Cerebellar cortex (tissue), 1 donor: ENCODE results near the gene MITF.

ENCODE experiments used
- DNase-seq: peaks from one replicate; pipeline ENCODE4 v3.0.0-alpha.2; 2015; ENCODE audit warnings: low spot score

MITF gene

GRCh38 chr3:69963643-69964042 lies 224.4 kb downstream of the MITF start:
- DNase-seq, result no peak

DNA sequence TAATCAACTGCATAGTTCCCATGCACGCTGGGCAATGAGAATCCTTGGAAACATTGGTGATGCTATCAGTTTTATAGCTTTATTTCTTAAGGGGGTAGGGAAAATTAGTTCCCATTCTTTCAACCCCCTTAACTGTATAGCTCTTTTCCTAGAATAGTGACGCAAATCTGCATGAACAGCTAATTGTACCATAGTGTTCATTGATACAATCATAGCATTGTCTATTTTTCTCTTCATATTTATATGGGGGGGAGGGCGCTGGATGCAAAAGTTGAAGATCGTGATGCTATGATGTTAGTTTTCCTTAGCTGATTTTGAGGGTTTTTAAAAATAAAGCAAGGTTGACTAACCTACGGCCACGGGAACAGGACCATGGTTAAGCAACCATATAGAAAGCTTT lies 227.9 kb downstream of the MITF start:
- DNase-seq, result no peak

GRCh38 chr3:69970827-69971226 lies 231.6 kb downstream of the MITF start:
- DNase-seq, result no peak

DNA sequence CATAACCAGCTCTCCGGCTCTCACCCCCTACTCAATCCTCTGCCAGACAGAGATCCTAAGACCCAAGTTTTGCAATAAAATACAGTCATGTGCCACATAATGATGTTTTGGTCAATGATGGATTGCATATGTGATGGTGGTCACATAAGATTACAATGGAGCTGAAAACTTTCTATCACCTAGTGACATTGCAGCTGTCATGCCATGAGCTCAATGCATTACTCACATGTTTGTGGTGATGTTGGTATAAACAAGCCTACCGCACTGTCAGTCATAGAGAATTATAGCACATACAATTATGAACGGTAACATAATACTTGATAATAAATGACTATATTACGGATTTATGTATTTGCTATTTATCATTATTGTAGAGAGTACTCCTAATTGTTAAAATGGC lies 233.4 kb downstream of the MITF start:
- no peak for DNase-seq

- DNase-seq, result no peak
These were observed 236.8 kb downstream of the MITF start for GRCh38 chr3:69976021-69976420.

DNA sequence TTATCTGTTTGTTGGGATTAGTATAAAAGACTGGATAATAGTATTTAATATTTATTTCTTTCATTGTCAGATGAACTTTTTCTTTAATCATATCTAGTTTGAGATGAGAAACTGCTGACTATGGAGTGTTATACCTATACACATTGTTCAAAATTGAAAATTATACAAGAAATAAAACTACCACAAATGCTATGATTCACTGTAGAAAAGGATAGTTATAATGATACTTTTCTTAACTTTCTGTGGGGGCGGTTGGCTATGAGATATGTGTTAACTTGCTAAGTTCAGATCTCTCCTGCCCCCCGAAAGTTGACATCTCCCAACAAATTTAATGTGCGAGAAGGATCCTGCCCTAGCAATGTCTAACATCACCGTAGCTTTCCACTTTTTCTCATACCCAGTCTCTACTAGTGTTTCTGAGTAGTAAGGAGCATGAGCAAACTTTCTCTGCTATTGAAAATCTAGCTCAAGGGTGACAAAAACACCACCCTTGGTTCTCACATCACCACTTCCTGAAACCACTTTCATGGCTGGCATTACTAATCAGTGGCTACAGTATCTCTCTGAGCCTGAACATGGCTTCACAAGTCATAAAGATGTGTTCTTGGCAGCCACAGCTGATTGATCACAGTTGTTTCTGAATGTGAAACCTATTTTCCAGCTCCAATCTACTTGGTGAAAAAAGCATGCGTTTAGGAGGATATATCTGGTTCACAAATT lies 244.4 kb downstream of the MITF start:
- no peak for DNase-seq

- no peak for DNase-seq
These were observed 246.0 kb downstream of the MITF start for GRCh38 chr3:69985266-69985665.

DNA sequence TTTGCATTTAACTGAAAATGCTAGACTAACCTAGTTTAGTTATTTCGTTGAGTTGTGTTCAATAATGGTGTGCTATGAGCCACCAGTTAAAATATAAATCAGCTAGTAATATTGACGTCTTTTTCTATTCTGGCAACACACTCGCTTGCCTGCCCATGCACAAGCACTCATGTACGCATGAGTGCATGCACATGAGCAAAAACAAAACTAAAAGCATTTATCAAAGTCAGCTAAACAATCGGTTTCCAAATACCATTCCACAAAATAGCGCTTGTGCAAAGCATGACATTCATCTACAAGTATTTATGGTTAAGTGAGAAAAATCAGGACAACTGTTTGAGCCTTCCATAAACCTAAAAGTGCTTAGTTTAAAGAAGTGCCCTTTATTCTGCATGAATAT lies 247.2 kb downstream of the MITF start:
- no peak for DNase-seq

DNA sequence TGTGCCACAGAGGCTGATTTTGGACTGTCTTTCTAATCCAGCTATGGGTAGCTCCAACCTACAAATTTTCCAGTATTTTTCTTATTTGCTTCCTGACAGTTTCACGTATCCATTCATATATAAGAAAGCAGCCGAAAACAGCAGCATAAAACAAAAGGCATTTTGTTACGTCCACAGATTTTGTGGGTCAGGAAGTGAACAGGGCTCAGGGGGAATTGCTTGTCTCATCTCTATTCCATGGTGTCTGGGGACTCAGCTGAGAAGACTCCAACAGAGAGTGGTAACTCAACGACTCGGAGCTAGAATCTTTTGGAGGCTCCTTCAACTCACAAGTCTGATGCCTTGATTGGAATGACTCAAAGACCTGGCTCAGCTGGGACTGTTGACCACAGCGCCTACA lies 248.6 kb downstream of the MITF start:
- no peak for DNase-seq

DNA sequence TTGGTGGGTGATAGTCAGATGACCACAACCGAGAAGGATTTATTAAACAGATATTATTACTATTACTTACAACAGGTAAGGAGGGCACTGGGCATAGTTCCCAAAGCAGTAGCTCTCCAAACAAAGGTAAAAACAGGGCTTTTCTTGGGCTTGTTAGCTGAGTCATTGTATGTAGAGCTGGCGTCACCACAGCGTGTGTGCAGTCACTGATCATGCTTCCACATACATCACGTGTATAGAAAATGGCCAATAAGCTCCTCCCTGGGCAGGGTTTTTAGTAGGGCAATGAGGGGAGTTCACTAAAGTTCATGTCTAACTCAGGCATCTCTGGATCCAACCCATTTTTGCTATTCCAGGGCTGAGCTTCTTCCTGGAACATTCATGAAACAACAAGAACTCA lies 254.5 kb downstream of the MITF start:
- DNase-seq, result no peak

GRCh38 chr3:69994919-69995318 lies 255.7 kb downstream of the MITF start:
- no peak for DNase-seq

- no peak for DNase-seq
These were observed 258.5 kb downstream of the MITF start for GRCh38 chr3:69997631-69998307.

DNA sequence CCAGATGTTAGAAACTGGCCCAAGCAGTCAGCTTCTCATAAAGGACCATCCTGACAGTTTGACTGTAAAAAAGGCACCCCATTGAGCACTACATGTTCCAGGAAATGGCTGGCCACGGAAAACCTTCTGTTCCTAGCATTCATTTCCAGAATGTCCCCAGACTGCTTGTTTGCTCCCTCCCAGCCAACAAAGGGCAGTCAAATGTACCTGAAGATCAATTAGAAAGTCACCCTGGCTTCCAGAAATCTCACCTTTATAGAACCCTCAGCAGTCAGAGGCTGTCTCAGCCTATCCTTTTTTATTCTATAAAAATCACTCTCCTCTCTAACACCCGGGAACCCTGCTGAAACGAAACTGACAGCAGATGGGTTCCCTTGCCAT lies 259.5 kb downstream of the MITF start:
- no peak for DNase-seq

DNA sequence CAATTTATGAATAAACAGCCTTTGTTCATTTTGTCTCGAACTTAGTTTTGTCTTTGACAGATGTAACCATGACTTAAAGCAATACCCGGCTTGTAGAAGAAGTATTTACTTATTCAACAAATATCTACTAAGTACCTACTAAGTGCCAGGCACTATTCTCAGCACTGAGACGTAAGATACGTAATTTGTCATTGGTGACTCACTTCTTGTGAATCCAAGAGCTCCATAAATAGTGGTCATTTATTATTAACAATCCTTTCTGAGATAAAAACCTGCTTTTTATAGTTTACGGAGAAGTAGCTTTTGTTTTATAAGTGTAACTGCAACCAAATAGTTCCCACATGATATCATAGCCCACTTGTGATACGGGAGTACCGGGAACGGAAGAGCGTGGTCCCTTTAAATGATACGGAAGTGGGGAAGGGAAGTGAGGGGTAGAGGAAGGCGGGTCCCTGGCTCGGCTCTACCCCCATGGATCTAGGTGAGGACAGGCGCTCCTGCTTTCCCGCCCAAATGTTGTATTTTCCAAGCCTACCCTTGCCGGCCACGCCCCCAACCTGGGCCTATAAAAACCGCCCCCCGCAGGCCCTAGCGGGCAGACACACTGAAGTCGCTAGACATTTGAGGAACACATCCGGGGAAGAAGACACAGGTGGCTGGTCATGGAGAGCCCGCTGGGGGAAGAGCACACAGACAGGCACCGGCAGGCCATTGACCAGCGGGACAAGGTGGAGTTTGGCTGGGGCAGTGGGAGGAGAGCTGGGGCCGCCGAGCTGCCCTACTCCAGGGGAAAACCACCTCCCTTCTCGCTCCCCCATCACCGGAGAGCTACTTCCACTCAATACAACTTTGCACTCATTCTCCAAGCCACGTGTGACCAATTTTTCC lies 260.1 kb downstream of the MITF start, which contains the start of gene SAMMSON:
SAMMSON (plus strand) TSS at position 594 of the 888 bp plus-strand sequence.
- no peak for DNase-seq

DNA sequence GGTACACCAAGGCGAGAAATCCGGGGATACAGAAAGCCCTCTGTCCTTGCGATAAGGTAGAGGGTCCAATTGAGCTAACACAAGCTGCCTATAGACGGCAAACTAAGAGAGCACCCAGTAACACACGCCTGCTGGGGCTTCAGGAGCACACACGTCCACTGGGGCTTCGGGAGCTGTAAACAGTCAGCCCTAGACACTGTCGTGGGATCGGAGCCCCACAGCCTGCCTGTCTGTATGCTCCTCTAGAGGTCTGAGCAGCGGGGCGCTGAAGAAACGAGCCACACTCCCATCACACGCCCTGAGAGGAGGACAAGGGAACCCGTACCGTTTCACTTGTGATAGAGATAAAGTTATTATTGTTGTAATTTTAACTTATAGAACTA lies 260.8 kb downstream of the MITF start:
- DNase-seq, result no peak

DNA sequence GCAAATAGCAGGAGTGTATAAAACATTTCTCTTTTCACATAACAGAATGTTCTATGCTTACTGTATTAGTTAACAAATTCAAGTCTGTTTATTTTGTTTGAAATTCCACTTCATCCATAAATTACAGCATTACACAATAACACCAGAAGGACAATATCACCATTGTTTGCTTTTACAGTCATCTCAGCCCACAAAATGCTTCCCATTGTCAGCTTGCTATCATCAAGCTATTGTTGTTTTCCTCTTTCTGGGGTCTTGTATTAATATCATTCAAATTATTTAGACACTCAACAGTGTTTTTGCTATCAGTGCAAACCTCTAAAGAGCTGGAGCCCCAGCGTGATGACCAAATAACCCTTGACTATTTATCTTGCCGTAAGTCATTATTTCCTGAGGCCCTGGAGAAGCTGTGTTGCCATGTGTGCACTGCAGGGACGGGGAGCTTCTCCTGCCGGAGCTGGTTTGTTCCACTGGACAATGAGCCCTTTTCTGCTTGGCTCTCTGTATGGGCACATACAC lies 261.4 kb downstream of the MITF start:
- no peak for DNase-seq

DNA sequence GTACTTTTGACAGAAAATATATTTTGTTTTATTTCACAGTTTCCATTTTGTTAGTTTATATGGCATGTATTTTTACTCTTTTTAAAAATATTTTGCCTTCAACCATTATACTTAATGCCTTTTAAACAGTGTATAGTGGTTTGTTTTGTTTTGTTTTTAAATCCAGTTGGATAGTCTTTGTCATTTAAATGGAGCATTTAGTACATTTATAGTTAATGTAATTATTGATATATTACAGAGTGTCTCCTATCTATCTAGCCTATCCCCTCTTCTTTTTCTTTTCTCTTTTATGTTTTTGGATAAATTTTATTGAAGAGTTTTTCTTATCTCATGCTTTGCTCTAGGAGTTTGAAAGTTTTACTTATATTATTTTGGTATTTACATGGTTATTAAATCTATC lies 263.9 kb downstream of the MITF start:
- no peak for DNase-seq

GRCh38 chr3:70006089-70006488 lies 266.8 kb downstream of the MITF start:
- DNase-seq, result no peak

GRCh38 chr3:70010346-70010745 lies 271.1 kb downstream of the MITF start:
- DNase-seq, result no peak

- no peak for DNase-seq
These were observed 272.3 kb downstream of the MITF start for GRCh38 chr3:70011582-70011981.
